ENCODE results near the gene ST3GAL4. TPM values are rescaled to one million over a fixed set of nuclear protein-coding genes. Genes with fewer than 3 reads are reported as not detected.
A peak's percentile ranks its signal among the peaks of the same experiment; 100 is the strongest.

ST3GAL4 gene
- total RNA-seq, 1 donor from 2014 or later, result 8.8 TPM

DNA sequence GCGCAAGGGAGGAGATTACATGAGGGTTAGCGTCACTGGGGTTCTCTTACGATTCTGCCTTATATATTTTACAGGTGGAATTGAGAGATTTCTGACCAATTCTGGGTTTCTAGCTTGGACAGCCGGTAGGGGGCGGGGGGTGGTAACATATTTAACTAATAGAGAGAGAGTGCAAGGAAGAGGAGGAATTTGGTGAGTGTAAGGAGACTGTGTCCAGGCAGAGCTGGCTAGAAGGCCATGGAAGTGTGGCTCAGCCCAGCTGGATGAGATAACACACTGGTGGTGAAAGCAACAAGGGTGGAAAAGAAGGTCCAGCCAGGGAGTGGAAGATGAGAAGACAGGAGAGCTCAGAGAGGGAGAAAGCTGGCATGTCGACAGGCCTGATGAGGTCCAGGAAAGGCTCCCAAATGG lies 56.5 kb downstream of the ST3GAL4 start:
- Mint-ChIP-seq H3K27me3 (no peaks in the 10 kb centered on the region), H3K9me3 (ENCODE audit: low read depth) (no peaks in the 10 kb centered on the region), H3K4me3 (ENCODE audit: low read depth) (no peak overlapping the region), H3K36me3 (ENCODE audit: insufficient read depth) (peaks cover 10% of the 10 kb centered on the region), H3K4me1 (ENCODE audit: low read depth) (peaks cover 2% of the 10 kb centered on the region), H3K27ac (no peak overlapping the region)
- DNase-seq (ENCODE audit: low spot score, unreplicated experiment), result no peak
- TF ChIP-seq CTCF (IDR thresholded peaks at IDR 0.05; ENCODE audit: unreplicated experiment), result no peak

GRCh38 chr11:126413426-126413825 lies 57.9 kb downstream of the ST3GAL4 start:
- TF ChIP-seq CTCF (IDR thresholded peaks at IDR 0.05; ENCODE audit: unreplicated experiment), result no peak
- Mint-ChIP-seq H3K9me3 (ENCODE audit: low read depth) (no peaks in the 10 kb centered on the region), H3K27ac (no peak overlapping the region), H3K27me3 (peaks cover 3% of the 10 kb centered on the region), H3K4me3 (ENCODE audit: low read depth) (no peak overlapping the region), H3K4me1 (ENCODE audit: low read depth) (peaks cover 2% of the 10 kb centered on the region), H3K36me3 (ENCODE audit: insufficient read depth) (peaks cover 7% of the 10 kb centered on the region)
- no peak for DNase-seq (ENCODE audit: low spot score, unreplicated experiment)

- peaks cover 7% of the 10 kb centered on the region for H3K36me3 Mint-ChIP-seq (ENCODE audit: insufficient read depth)
- no peak overlapping the region for H3K27ac Mint-ChIP-seq
- no peak overlapping the region for H3K4me3 Mint-ChIP-seq (ENCODE audit: low read depth)
- no peak for DNase-seq (ENCODE audit: low spot score, unreplicated experiment)
- H3K27me3 Mint-ChIP-seq, result peaks cover 8% of the 10 kb centered on the region
- no peaks in the 10 kb centered on the region for H3K9me3 Mint-ChIP-seq (ENCODE audit: low read depth)
- no peak for TF ChIP-seq CTCF (IDR thresholded peaks at IDR 0.05; ENCODE audit: unreplicated experiment)
- H3K4me1 Mint-ChIP-seq (ENCODE audit: low read depth), result peaks cover 2% of the 10 kb centered on the region
Observed at GRCh38 chr11:126413843-126414405, 58.4 kb downstream of the ST3GAL4 start.

GRCh38 chr11:126414615-126415014 lies 59.1 kb downstream of the ST3GAL4 start:
- no peak overlapping the region for H3K4me3 Mint-ChIP-seq (ENCODE audit: low read depth)
- H3K27me3 Mint-ChIP-seq, result peaks cover 9% of the 10 kb centered on the region
- H3K36me3 Mint-ChIP-seq (ENCODE audit: insufficient read depth), result peaks cover 4% of the 10 kb centered on the region
- peak overlapping the region; percentile 83 for H3K27ac Mint-ChIP-seq
- no peak for DNase-seq (ENCODE audit: low spot score, unreplicated experiment)
- TF ChIP-seq CTCF (IDR thresholded peaks at IDR 0.05; ENCODE audit: unreplicated experiment), result no peak
- H3K9me3 Mint-ChIP-seq (ENCODE audit: low read depth), result no peaks in the 10 kb centered on the region
- H3K4me1 Mint-ChIP-seq (ENCODE audit: low read depth), result peaks cover 2% of the 10 kb centered on the region

DNA sequence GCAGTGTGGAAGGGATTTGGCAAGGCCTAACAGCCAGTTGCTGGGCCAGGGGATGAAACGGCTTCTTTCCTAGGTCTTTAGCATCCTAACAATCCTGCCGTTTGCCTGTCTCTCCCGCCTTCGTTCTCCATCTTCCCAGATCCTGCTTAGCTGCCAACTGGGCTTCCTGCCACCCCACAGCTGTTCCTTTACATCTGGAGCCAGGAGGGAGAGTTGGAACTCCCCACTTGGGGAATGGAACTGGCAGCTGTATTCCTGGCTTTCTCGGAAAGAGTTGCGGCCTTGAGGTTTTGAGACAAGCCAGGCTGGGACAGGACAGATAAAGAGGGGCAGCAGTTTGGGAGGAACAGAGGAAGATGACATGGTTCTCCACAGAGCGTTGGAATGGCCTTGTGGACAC lies 59.6 kb downstream of the ST3GAL4 start:
- no peak for TF ChIP-seq CTCF (IDR thresholded peaks at IDR 0.05; ENCODE audit: unreplicated experiment)
- no peaks in the 10 kb centered on the region for H3K9me3 Mint-ChIP-seq (ENCODE audit: low read depth)
- no peak overlapping the region for H3K4me3 Mint-ChIP-seq (ENCODE audit: low read depth)
- no peak overlapping the region for H3K27ac Mint-ChIP-seq
- peaks cover 9% of the 10 kb centered on the region for H3K27me3 Mint-ChIP-seq
- H3K36me3 Mint-ChIP-seq (ENCODE audit: insufficient read depth), result peaks cover 4% of the 10 kb centered on the region
- no peak for DNase-seq (ENCODE audit: low spot score, unreplicated experiment)
- H3K4me1 Mint-ChIP-seq (ENCODE audit: low read depth), result peaks cover 5% of the 10 kb centered on the region
